ENCODE data around the gene APC2. TPM values are rescaled to one million over a fixed set of nuclear protein-coding genes. Genes with fewer than 3 reads are reported as not detected.

The APC2 gene
- polyA plus RNA-seq, 1 donor from 2014 or later, result 50.5 TPM

DNA sequence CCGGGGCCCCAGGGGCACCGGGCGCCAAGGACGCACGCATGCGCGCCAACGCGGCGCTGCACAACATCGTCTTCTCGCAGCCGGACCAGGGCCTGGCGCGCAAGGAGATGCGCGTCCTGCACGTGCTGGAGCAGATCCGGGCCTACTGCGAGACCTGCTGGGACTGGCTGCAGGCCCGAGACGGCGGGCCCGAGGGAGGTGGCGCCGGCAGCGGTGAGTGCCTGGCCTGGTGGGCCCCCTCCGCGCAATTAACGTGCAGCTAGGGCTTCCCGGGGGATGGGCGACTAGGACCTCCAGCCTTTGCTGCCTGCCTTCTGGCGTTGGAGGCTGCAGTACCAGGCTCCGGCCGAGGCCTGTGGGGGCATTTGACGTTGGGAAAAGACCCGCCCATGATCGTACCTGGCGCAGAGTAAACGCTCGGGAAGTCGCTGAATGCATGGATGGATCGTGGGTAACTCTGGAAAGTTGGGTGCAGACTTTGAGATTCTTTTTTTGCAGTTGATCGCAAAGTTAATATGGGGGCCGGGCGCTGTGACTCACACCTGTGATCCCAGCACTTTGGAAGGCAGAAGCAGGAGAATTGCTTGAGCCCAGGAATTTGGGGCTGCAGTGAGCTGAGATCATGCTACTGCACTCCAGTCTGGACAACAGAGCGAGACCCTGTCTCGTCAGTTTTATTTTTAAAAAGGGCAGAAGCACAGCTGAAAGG is 7.3 kb downstream of the APC2 start:
- Histone ChIP-seq H3K4me3 (ENCODE audit: low read length) (no peak overlapping the region), H3K9ac (ENCODE audit: low read length) (no peak overlapping the region), H3K9me2 (ENCODE audit: insufficient read depth, low read length) (no peaks in the 10 kb centered on the region), H3K27ac (ENCODE audit: low read length) (no peak overlapping the region), H4K20me1 (ENCODE audit: insufficient read depth) (peaks cover 54% of the 10 kb centered on the region), H3K36me3 (ENCODE audit: insufficient read depth, low read length) (peaks cover 23% of the 10 kb centered on the region), H3F3A (ENCODE audit: insufficient read depth, low read length, poor library complexity, severe bottlenecking) (no peaks in the 10 kb centered on the region), H3K27me3 (ENCODE audit: insufficient read depth, low read depth, low read length) (no peaks in the 10 kb centered on the region), H3K4me2 (ENCODE audit: low read length) (no peak overlapping the region), H3K79me2 (replicated peaks; ENCODE audit: insufficient read depth, low read length) (peaks cover 42% of the 10 kb centered on the region), H3K9me3 (ENCODE audit: low read length) (no peaks in the 10 kb centered on the region), H2AFZ (ENCODE audit: low read depth, low read length) (no peak overlapping the region)
- no peak for TF ChIP-seq EZH2 (IDR thresholded peaks at IDR 0.05; ENCODE audit: borderline replicate concordance, insufficient read depth, low read length, poor library complexity, severe bottlenecking)
- TF ChIP-seq EP300 (conservative IDR thresholded peaks at IDR 0.05; ENCODE audit: poor library complexity, severe bottlenecking), result no peak
- TF ChIP-seq, protein P1, sequence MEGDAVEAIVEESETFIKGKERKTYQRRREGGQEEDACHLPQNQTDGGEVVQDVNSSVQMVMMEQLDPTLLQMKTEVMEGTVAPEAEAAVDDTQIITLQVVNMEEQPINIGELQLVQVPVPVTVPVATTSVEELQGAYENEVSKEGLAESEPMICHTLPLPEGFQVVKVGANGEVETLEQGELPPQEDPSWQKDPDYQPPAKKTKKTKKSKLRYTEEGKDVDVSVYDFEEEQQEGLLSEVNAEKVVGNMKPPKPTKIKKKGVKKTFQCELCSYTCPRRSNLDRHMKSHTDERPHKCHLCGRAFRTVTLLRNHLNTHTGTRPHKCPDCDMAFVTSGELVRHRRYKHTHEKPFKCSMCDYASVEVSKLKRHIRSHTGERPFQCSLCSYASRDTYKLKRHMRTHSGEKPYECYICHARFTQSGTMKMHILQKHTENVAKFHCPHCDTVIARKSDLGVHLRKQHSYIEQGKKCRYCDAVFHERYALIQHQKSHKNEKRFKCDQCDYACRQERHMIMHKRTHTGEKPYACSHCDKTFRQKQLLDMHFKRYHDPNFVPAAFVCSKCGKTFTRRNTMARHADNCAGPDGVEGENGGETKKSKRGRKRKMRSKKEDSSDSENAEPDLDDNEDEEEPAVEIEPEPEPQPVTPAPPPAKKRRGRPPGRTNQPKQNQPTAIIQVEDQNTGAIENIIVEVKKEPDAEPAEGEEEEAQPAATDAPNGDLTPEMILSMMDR (IDR thresholded peaks at IDR 0.05; ENCODE audit: poor library complexity, severe bottlenecking), result no peak
- no peak for TF ChIP-seq RAD21 (conservative IDR thresholded peaks at IDR 0.05)
- TF ChIP-seq, protein P2, sequence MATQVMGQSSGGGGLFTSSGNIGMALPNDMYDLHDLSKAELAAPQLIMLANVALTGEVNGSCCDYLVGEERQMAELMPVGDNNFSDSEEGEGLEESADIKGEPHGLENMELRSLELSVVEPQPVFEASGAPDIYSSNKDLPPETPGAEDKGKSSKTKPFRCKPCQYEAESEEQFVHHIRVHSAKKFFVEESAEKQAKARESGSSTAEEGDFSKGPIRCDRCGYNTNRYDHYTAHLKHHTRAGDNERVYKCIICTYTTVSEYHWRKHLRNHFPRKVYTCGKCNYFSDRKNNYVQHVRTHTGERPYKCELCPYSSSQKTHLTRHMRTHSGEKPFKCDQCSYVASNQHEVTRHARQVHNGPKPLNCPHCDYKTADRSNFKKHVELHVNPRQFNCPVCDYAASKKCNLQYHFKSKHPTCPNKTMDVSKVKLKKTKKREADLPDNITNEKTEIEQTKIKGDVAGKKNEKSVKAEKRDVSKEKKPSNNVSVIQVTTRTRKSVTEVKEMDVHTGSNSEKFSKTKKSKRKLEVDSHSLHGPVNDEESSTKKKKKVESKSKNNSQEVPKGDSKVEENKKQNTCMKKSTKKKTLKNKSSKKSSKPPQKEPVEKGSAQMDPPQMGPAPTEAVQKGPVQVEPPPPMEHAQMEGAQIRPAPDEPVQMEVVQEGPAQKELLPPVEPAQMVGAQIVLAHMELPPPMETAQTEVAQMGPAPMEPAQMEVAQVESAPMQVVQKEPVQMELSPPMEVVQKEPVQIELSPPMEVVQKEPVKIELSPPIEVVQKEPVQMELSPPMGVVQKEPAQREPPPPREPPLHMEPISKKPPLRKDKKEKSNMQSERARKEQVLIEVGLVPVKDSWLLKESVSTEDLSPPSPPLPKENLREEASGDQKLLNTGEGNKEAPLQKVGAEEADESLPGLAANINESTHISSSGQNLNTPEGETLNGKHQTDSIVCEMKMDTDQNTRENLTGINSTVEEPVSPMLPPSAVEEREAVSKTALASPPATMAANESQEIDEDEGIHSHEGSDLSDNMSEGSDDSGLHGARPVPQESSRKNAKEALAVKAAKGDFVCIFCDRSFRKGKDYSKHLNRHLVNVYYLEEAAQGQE (IDR thresholded peaks at IDR 0.05; ENCODE audit: borderline replicate concordance), result no peak
- TF ChIP-seq MXI1 (conservative IDR thresholded peaks at IDR 0.05; ENCODE audit: poor library complexity, severe bottlenecking), result no peak
- TF ChIP-seq SMC3 (conservative IDR thresholded peaks at IDR 0.05; ENCODE audit: poor library complexity), result no peak
- TF ChIP-seq TAF1 (IDR thresholded peaks at IDR 0.05; ENCODE audit: low read depth), result no peak
- TF ChIP-seq POLR2AphosphoS5 (IDR thresholded peaks at IDR 0.05), result no peak

DNA sequence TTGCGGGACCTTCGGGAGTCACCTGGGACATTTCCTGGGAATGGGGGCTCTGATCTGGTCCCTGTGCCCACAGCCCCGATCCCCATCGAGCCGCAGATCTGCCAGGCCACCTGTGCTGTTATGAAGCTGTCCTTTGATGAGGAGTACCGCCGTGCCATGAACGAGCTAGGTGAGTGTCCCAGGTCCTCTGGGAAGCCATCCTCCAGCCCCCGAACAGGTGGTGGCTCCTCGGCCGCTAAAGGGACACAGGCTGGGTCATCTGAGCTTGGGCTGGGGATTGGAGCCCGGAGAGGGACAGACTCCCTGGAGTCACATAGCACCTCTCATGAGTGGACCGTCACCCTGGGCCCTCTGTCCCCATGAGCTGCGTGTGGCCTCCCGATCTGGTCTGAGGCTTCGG is 8.0 kb downstream of the APC2 start:
- Histone ChIP-seq H3K79me2 (replicated peaks; ENCODE audit: insufficient read depth, low read length) (peaks cover 35% of the 10 kb centered on the region), H3K27ac (ENCODE audit: low read length) (no peak overlapping the region)

More for the DNA sequence above, 8.0 kb downstream of the APC2 start:
- Histone ChIP-seq H3K9me2 (ENCODE audit: insufficient read depth, low read length) (no peaks in the 10 kb centered on the region), H3K36me3 (ENCODE audit: insufficient read depth, low read length) (peaks cover 23% of the 10 kb centered on the region), H3K4me3 (ENCODE audit: low read length) (no peak overlapping the region), H2AFZ (ENCODE audit: low read depth, low read length) (no peak overlapping the region), H4K20me1 (ENCODE audit: insufficient read depth) (peaks cover 54% of the 10 kb centered on the region), H3K9me3 (ENCODE audit: low read length) (no peaks in the 10 kb centered on the region), H3F3A (ENCODE audit: insufficient read depth, low read length, poor library complexity, severe bottlenecking) (no peaks in the 10 kb centered on the region), H3K27me3 (ENCODE audit: insufficient read depth, low read depth, low read length) (no peaks in the 10 kb centered on the region), H3K9ac (ENCODE audit: low read length) (no peak overlapping the region), H3K4me2 (ENCODE audit: low read length) (no peak overlapping the region)
- TF ChIP-seq RAD21 (conservative IDR thresholded peaks at IDR 0.05), result no peak
- no peak for TF ChIP-seq TAF1 (IDR thresholded peaks at IDR 0.05; ENCODE audit: low read depth)
- TF ChIP-seq, protein P2 (IDR thresholded peaks at IDR 0.05; ENCODE audit: borderline replicate concordance), result no peak
- no peak for TF ChIP-seq SMC3 (conservative IDR thresholded peaks at IDR 0.05; ENCODE audit: poor library complexity)
- TF ChIP-seq MXI1 (conservative IDR thresholded peaks at IDR 0.05; ENCODE audit: poor library complexity, severe bottlenecking), result no peak
- no peak for TF ChIP-seq EP300 (conservative IDR thresholded peaks at IDR 0.05; ENCODE audit: poor library complexity, severe bottlenecking)
- TF ChIP-seq, protein P1 (IDR thresholded peaks at IDR 0.05; ENCODE audit: poor library complexity, severe bottlenecking), result no peak
- no peak for TF ChIP-seq EZH2 (IDR thresholded peaks at IDR 0.05; ENCODE audit: borderline replicate concordance, insufficient read depth, low read length, poor library complexity, severe bottlenecking)
- TF ChIP-seq POLR2AphosphoS5 (IDR thresholded peaks at IDR 0.05), result no peak

Measured in neural cell (in vitro differentiated cells).